Stomach (tissue), 9 donors: ENCODE measurements around the gene PRR23E. TPM values are rescaled to one million over a fixed set of nuclear protein-coding genes. Genes with fewer than 3 reads are reported as not detected.
A peak's percentile ranks its signal among the peaks of the same experiment; 100 is the strongest.

Experiments
- DNase-seq, 2 donors: peaks; one replicate each; pipeline versions ENCODE4 v3.0.0 to v3.0.0-alpha.2; 2013 to 2019
- H3K27ac ChIP-seq, 5 donors: fragments of 200-600 bp in 4 of 5; sonication (generic) in 4 of 5; one replicate each; pipeline ENCODE4 v1.5.1; 2013 to 2019; ENCODE audit warnings: mild to moderate bottlenecking in 1 of 5, moderate library complexity in 1 of 5
- H3K27me3 ChIP-seq, 3 donors: fragments of 200-600 bp; sonication (generic); one replicate each; pipeline ENCODE4 v1.5.1; 2017 to 2019; ENCODE audit warnings: mixed run types in 1 of 3
- H3K36me3 ChIP-seq, 4 donors: fragments of 200-600 bp; sonication (generic); 1 replicate in 3 of 4; 2 replicates in 1 of 4; pipeline ENCODE4 v1.5.1; 2016 to 2019
- H3K4me1 ChIP-seq, 4 donors: fragments of 200-600 bp; sonication (generic); one replicate each; pipeline ENCODE4 v1.5.1; 2016 to 2019
- H3K4me3 ChIP-seq, 4 donors: fragments of 200-600 bp; sonication (generic) in 3 of 4; one replicate each; pipeline ENCODE4 v1.5.1; 2016 to 2019; ENCODE audit warnings: mild to moderate bottlenecking in 1 of 4
- H3K9me3 ChIP-seq, 4 donors: fragments of 200-600 bp; sonication (generic); one replicate each; pipeline ENCODE4 v1.5.1; 2016 to 2019
- EP300 ChIP-seq: sonication (generic); formaldehyde crosslinking; IDR thresholded peaks from one replicate; pipeline ENCODE4 v1.6.1; 2017; ENCODE audit warnings: antibody characterized with exemption
- POLR2A ChIP-seq, 4 donors: fragments of 450-650 bp; IDR thresholded peaks; one replicate each; pipeline ENCODE4 v1.6.1; 2016; ENCODE audit warnings: antibody characterized with exemption in 4 of 4, control low read depth in 2 of 4, mild to moderate bottlenecking in 1 of 4, moderate library complexity in 1 of 4
- POLR2AphosphoS5 ChIP-seq, 3 donors: sonication (generic); formaldehyde crosslinking; IDR thresholded peaks; one replicate each; pipeline ENCODE4 v1.6.1; 2016; ENCODE audit warnings: antibody characterized with exemption in 3 of 3
- WGBS, 5 donors: extraction: QIAGEN DNeasy Blood & Tissue Kit in 3 of 5; methylation state at CpG; one replicate each; pipeline versions ENCODE4 v1.1.5 to v1.1.7; 2013 to 2018; 5-methylcytosine and 5-hydroxymethylcytosine counted together
- intact Hi-C: fragments of 100-400 bp; cut with DNase I; formaldehyde crosslinking; loops from one replicate; pipeline ENCODE4 v1.15.1; 2023; ENCODE audit warnings: low total_unique reads
- polyA plus RNA-seq, 3 donors: library from polyadenylated mRNA; stranded (reverse); fragments of 200-250 nt; gene quantifications; one replicate each; pipeline ENCODE4 v1.2.3, GENCODE V29; 2013
- total RNA-seq, 5 donors: library from RNA; depleted of rRNA; stranded (reverse); fragments of >200 nt; gene quantifications; one replicate each; pipeline versions ENCODE4 v1.1.0 to v1.2.3, GENCODE V29; 2014 to 2016
- TF ChIP-seq, protein P1 (sequence below), 7 experiments: fragments of 450-650 bp in 4 of 7; fragments of 200-600 bp in 3 of 7; sonication (generic) in 3 of 7; IDR thresholded peaks; one replicate each; pipeline ENCODE4 v1.5.1; 2016 to 2019; ENCODE audit warnings: antibody characterized with exemption in 7 of 7, control low read depth in 2 of 7, mild to moderate bottlenecking in 1 of 7
- donor health status: healthy with polysubstance abuse.
- donor health status: Bipolar disorder and iron deficiency.
- donor health status: healthy.

PRR23E gene
- total and polyA plus RNA-seq, 8 donors, result not detected

DNA sequence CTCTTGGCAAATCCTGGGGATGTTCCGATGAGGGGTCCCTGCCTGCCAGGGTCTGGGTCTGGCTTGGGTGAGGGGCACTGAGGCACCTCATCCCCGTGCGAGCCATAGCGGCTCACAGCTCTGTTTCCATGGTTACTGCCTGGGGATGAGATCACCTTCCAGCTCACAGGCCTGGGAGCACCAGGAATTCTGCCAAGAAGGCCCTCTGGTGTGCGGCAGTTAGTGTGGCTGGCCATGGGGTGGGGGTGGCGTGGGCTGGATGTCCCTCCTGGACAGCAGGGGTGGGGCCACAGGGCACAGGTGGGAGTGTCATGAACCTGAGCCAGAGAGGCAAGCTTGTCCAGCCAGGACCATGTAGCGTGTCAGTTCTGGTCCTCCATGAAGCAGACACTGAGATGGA, 22.1 kb upstream of the PRR23E start:
- H3K9me3 ChIP-seq, result no peaks in the 10 kb centered on the region
- H3K4me1 ChIP-seq, result no peaks in the 10 kb centered on the region
- DNase-seq, result peak in 1 of 2 donors; percentile 73
- intact Hi-C loops, result no loop called here
- H3K27me3 ChIP-seq, result peaks cover 0 to 65% (median 0%) of the 10 kb centered on the region in 3 donors
- H3K36me3 ChIP-seq, result no peaks in the 10 kb centered on the region
- no peak overlapping the region for H3K27ac ChIP-seq
- 32 to 55% (median 42%) methylated on average over 7 of the region's 7 CpGs for WGBS, 5 donors
- TF ChIP-seq EP300, result no peak
- TF ChIP-seq POLR2AphosphoS5 (IDR thresholded peaks at IDR 0.05), result no peak
- no peak overlapping the region for H3K4me3 ChIP-seq

DNA sequence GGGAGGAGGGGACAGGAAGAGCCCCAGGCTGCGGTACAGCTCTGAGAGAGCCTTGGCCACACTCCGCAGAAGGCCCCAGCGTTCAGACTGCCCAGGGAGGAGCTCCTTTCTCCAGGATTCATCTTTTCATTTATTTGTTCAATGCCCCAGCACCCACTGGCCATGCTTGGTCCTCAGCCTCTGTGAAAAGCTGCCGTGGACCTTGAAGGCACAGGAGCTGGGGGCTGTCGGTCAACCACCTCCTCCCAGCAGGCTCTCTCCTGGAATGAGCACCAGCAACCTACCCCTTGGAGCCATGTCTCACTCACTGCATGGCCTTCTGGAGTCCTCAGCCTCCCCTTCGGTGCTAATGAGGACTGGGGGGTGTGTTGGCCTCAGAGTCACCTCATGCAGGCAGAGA, 21.6 kb upstream of the PRR23E start:
- H3K4me3 ChIP-seq, result no peak overlapping the region
- H3K27ac ChIP-seq, result no peak overlapping the region
- no peak for DNase-seq
- TF ChIP-seq POLR2AphosphoS5 (IDR thresholded peaks at IDR 0.05), result no peak
- TF ChIP-seq, protein P1, sequence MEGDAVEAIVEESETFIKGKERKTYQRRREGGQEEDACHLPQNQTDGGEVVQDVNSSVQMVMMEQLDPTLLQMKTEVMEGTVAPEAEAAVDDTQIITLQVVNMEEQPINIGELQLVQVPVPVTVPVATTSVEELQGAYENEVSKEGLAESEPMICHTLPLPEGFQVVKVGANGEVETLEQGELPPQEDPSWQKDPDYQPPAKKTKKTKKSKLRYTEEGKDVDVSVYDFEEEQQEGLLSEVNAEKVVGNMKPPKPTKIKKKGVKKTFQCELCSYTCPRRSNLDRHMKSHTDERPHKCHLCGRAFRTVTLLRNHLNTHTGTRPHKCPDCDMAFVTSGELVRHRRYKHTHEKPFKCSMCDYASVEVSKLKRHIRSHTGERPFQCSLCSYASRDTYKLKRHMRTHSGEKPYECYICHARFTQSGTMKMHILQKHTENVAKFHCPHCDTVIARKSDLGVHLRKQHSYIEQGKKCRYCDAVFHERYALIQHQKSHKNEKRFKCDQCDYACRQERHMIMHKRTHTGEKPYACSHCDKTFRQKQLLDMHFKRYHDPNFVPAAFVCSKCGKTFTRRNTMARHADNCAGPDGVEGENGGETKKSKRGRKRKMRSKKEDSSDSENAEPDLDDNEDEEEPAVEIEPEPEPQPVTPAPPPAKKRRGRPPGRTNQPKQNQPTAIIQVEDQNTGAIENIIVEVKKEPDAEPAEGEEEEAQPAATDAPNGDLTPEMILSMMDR (IDR thresholded peaks at IDR 0.05), result no peak
- no peak for TF ChIP-seq EP300
- H3K36me3 ChIP-seq, result no peaks in the 10 kb centered on the region
- WGBS, 5 donors, result 69 to 82% (median 76%) methylated on average over 2 to 6 of the region's 6 CpGs
- intact Hi-C loops, result no loop called here
- no peaks in the 10 kb centered on the region for H3K4me1 ChIP-seq
- H3K27me3 ChIP-seq, result peaks cover 0 to 65% (median 0%) of the 10 kb centered on the region in 3 donors
- H3K9me3 ChIP-seq, result no peaks in the 10 kb centered on the region

DNA sequence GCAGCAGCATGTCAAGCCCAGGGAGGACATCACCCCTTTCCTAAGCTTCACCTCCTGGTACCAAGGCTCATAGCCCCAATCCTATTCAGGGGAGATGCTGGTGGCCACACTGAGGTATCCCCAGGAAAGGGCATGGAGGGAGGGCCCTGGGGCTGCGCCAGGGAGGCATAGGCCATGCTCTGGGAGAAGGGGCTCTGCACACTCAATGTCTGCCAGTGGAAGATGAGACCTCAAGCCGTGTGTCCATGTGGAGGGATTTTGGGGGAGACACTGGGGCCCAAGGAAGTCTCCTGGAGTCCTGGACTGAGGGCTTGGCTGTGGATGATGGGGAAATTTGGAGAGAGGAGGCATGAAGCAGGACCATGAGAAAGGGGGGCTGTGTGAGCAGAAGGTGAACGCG, 21.2 kb upstream of the PRR23E start:
- Histone ChIP-seq H3K4me3 (no peak overlapping the region), H3K27ac (no peak overlapping the region), H3K27me3 (peaks cover 0 to 65% (median 0%) of the 10 kb centered on the region in 3 donors), H3K36me3 (no peaks in the 10 kb centered on the region), H3K4me1 (no peaks in the 10 kb centered on the region), H3K9me3 (no peaks in the 10 kb centered on the region)
- 81 to 91% (median 85%) methylated on average over 3 to 4 of the region's 4 CpGs for whole genome bisulfite sequencing, 5 donors
- no peak for TF ChIP-seq POLR2A (IDR thresholded peaks at IDR 0.05)
- TF ChIP-seq POLR2AphosphoS5 (IDR thresholded peaks at IDR 0.05), result no peak
- TF ChIP-seq, protein P1 (IDR thresholded peaks at IDR 0.05), result no peak
- no peak for TF ChIP-seq EP300
- DNase-seq, result no peak
- intact Hi-C loops, result no loop called here

DNA sequence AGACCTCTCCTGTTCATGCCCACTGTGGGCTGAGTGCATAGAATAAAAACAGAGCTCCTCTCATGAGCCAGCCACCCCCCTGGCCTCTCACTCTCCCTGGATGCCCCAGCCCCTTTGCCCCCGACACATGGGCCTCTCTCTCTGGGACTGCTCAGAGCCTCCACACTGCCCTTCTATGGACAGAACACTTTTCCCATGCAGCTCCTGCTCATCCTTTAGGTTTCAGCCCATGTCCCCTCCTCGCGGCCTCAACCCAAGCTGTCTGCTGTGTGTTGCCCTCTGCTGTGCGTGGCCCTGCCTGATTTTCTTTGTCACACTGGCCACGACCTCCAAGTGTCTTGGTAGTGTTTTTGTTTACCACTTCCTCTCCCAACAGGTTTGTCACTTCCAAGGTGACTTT, 20.7 kb upstream of the PRR23E start:
- TF ChIP-seq POLR2A (IDR thresholded peaks at IDR 0.05) (no peak), POLR2AphosphoS5 (IDR thresholded peaks at IDR 0.05) (no peak)
- TF ChIP-seq, protein P1 (IDR thresholded peaks at IDR 0.05), result no peak
- intact Hi-C loops, result no loop called here
- no peak for DNase-seq

DNA sequence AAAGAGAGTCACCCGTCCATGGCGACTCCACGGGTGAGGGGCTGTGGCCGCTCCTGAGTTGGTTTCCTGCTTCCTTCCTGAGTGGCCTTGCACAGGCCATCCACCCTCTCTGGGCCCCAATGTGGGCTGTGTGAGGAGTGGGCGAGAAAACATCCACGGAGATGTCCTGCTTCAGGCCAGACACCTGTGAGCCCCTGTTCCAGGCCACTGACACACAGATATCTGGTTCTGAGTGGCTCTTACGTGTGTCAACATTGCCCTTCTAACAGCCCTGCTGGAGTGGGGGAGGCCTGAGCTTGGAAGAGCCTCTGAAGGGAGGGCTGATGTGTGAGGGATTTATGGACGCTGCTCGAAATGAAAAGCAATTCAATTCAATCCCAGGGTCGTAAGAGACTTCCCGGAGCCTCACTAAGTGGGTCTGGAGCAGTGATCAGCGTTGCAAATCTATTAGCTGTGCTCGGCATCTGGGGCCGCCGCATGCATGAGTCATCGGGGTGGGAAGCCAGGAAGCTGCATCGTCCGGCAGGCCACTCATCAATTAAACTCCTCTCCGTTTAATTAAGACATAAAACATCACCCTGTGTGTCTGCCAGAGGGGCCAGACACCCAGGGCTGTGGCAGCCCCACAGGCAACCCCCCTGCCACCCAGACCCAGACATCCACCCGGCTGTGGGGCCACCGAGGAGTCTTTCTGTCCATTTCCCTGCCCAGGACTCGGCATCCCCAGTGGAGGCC, 20.0 kb upstream of the PRR23E start:
- Histone ChIP-seq H3K9me3 (peaks cover 0 to 5% (median 0%) of the 10 kb centered on the region in 4 donors), H3K4me3 (no peak overlapping the region), H3K4me1 (no peaks in the 10 kb centered on the region), H3K27ac (no peak overlapping the region), H3K27me3 (peaks cover 0 to 58% (median 0%) of the 10 kb centered on the region in 3 donors), H3K36me3 (no peaks in the 10 kb centered on the region)
- TF ChIP-seq EP300 (no peak), POLR2AphosphoS5 (IDR thresholded peaks at IDR 0.05) (no peak), POLR2A (IDR thresholded peaks at IDR 0.05) (no peak)
- TF ChIP-seq, protein P1 (IDR thresholded peaks at IDR 0.05), result no peak
- 31 to 47% (median 40%) methylated on average over 19 to 22 of the region's 22 CpGs for WGBS, 5 donors
- DNase-seq, result peak in 1 of 2 donors; percentile 81
- intact Hi-C loops, result no loop called here

More for the DNA sequence above, 20.7 kb upstream of the PRR23E start:
- Histone ChIP-seq H3K9me3 (peaks cover 0 to 4% (median 0%) of the 10 kb centered on the region in 4 donors), H3K36me3 (no peaks in the 10 kb centered on the region), H3K4me3 (no peak overlapping the region), H3K27ac (no peak overlapping the region), H3K27me3 (peaks cover 0 to 64% (median 0%) of the 10 kb centered on the region in 3 donors), H3K4me1 (no peaks in the 10 kb centered on the region)
- 78 to 80% (median 79%) methylated on average over 5 of the region's 5 CpGs for WGBS, 5 donors
